ENCODE results near the gene MT4.

DNA sequence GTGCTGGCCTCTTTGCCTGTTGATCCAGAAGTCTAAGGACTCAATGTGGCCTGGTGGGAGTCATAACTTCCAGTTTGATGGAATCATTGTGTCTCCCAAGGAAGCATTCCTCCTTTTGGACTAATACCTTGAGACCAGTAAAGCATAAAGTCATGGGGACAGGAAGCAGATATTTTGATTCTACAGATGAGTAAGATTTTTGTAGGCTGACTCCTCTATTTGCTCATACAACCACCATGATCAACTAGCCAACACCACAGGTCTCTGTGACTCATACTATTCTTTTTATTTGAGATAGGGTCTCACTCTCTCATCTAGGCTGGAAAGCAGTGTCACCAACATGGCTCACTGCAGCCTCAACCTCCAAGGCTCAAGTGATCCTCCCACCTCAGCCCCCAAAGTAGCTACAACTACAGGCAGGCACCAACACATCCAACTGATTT lies 49.7 kb downstream of the MT4 start:
- TF ChIP-seq TEAD4 (CRISPR knock-in tag; IDR thresholded peaks at IDR 0.05) (no peak), CTCF (IDR thresholded peaks at IDR 0.05) (no peak), ATF1 (CRISPR knock-in tag; IDR thresholded peaks at IDR 0.05) (no peak), EMX1 (CRISPR knock-in tag; IDR thresholded peaks at IDR 0.05) (no peak), IRF2 (CRISPR knock-in tag; IDR thresholded peaks at IDR 0.05; ENCODE audit: borderline replicate concordance, low read depth) (no peak), FOXJ3 (CRISPR knock-in tag; IDR thresholded peaks at IDR 0.05; ENCODE audit: borderline replicate concordance) (no peak)
- TF ChIP-seq, protein P1, sequence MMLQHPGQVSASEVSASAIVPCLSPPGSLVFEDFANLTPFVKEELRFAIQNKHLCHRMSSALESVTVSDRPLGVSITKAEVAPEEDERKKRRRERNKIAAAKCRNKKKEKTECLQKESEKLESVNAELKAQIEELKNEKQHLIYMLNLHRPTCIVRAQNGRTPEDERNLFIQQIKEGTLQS (CRISPR knock-in tag; conservative IDR thresholded peaks at IDR 0.05): no peak
- TF ChIP-seq, protein P2, sequence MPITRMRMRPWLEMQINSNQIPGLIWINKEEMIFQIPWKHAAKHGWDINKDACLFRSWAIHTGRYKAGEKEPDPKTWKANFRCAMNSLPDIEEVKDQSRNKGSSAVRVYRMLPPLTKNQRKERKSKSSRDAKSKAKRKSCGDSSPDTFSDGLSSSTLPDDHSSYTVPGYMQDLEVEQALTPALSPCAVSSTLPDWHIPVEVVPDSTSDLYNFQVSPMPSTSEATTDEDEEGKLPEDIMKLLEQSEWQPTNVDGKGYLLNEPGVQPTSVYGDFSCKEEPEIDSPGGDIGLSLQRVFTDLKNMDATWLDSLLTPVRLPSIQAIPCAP (CRISPR knock-in tag; IDR thresholded peaks at IDR 0.05): no peak
- TF ChIP-seq, protein P3, sequence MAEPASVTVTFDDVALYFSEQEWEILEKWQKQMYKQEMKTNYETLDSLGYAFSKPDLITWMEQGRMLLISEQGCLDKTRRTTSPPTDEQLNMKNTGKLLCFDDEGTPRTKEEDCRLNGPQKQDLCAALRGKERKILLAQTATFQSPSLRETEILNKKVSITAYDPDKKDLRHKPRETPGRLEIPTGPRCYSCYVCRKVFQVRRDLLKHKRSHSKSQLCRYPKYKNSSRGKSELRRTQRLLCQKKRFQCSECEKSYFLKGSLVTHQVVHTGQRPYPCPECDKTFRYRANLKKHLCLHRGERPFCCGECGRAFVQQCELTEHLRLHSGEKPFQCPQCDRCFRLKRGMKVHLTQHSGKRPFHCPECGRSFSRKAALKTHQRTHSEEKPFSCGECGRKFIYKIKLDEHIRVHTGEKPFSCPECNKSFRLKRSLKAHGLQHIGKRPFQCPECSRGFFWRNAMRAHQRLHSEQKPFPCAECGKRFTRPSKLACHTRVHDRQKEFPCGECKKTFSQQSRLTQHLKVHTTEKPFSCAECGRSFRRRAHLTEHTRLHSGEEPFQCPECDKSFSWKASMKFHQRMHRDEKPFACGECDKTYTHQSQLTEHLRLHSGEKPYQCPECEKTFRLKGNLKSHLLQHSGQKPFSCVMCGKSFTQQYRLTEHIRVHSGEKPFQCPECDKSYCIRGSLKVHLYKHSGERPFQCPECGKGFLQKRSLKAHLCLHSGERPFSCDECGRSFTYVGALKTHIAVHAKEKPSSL (CRISPR knock-in tag; conservative IDR thresholded peaks at IDR 0.05): no peak

Data from WTC11 (cell line).